Activated T-cell treated with anti-CD3 and anti-CD28 coated beads, Interleukin-2, amount 50 U/mL, for 4 hours (primary cell): ENCODE data around the gene GPR87. TPM values are rescaled to one million over a fixed set of nuclear protein-coding genes. Genes with fewer than 3 reads are reported as not detected.

Experiments
- ATAC-seq, 2 donors: fragments of 200-7000 bp; cut with Tn5 transposase; one replicate each; pipeline ENCODE4 v1.10.0; 2021
- DNase-seq: peaks from one replicate; pipeline ENCODE4 v3.0.0-alpha.2; 2020
- H3K27me3 Mint-ChIP-seq: one replicate; pipeline ENCODE4 v1.8.0; 2021; ENCODE audit warnings: low read depth, mixed read lengths
- H3K36me3 Mint-ChIP-seq: one replicate; pipeline ENCODE4 v1.8.0; 2022; ENCODE audit warnings: mixed read lengths; ENCODE audit not compliant: insufficient read depth
- H3K4me1 Mint-ChIP-seq: one replicate; pipeline ENCODE4 v1.8.0; 2021; ENCODE audit warnings: low read depth, mixed read lengths
- H3K4me3 Mint-ChIP-seq: one replicate; pipeline ENCODE4 v1.8.0; 2021; ENCODE audit warnings: mild to moderate bottlenecking, moderate library complexity, mixed read lengths
- H3K9me3 Mint-ChIP-seq: one replicate; pipeline ENCODE4 v1.8.0; 2021; ENCODE audit warnings: mixed read lengths
- total RNA-seq, 3 donors: library from RNA; stranded (reverse); gene quantifications; one replicate each; pipeline ENCODE4 v1.2.1, GENCODE V29; 2021

Gene GPR87
- total RNA-seq: 1 to 10 TPM; 2.2 to 3.3 (median 2.7) TPM

GRCh38 chr3:151316267-151316991, at the start of gene GPR87:
GPR87 (minus strand) TSS chr3:151316820; CDS start chr3:151300100, 16,720 bp downstream.
- Mint-ChIP-seq H3K36me3 (no peaks in the 10 kb centered on the region), H3K27me3 (peaks cover 5% of the 10 kb centered on the region), H3K4me1 (peaks cover 17% of the 10 kb centered on the region), H3K9me3 (no peaks in the 10 kb centered on the region), H3K4me3 (peak within 1 kb of the TSS; percentile 47)
- ATAC-seq (peak; percentile 78 to 82), DNase-seq (no peak)

GRCh38 chr3:151362751-151363174, 46.1 kb upstream of the GPR87 start:
- H3K9me3 Mint-ChIP-seq: no peaks in the 10 kb centered on the region

GRCh38 chr3:151357463-151357850, 40.8 kb upstream of the GPR87 start:
- no peaks in the 10 kb centered on the region for H3K9me3 Mint-ChIP-seq
- peaks cover under 1% of the 10 kb centered on the region for H3K27me3 Mint-ChIP-seq
- H3K36me3 Mint-ChIP-seq: no peaks in the 10 kb centered on the region
- no peaks in the 10 kb centered on the region for H3K4me1 Mint-ChIP-seq
- ATAC-seq (no peak), DNase-seq (no peak)
- H3K4me3 Mint-ChIP-seq: no peak overlapping the region

More at GRCh38 chr3:151362751-151363174, 46.1 kb upstream of the GPR87 start:
- DNase-seq: no peak
- Mint-ChIP-seq H3K4me3 (no peak overlapping the region), H3K36me3 (no peaks in the 10 kb centered on the region), H3K27me3 (no peaks in the 10 kb centered on the region), H3K4me1 (no peaks in the 10 kb centered on the region)
- ATAC-seq: no peak

GRCh38 chr3:151356794-151357462, 40.3 kb upstream of the GPR87 start:
- DNase-seq (no peak), ATAC-seq (no peak)
- H3K4me1 Mint-ChIP-seq: peaks cover 2% of the 10 kb centered on the region
- no peaks in the 10 kb centered on the region for H3K36me3 Mint-ChIP-seq
- no peak overlapping the region for H3K4me3 Mint-ChIP-seq
- peaks cover 5% of the 10 kb centered on the region for H3K27me3 Mint-ChIP-seq
- H3K9me3 Mint-ChIP-seq: no peaks in the 10 kb centered on the region

GRCh38 chr3:151351648-151352047, 35.0 kb upstream of the GPR87 start:
- H3K9me3 Mint-ChIP-seq: no peaks in the 10 kb centered on the region
- peaks cover 21% of the 10 kb centered on the region for H3K27me3 Mint-ChIP-seq
- H3K4me3 Mint-ChIP-seq: no peak overlapping the region
- peaks cover 6% of the 10 kb centered on the region for H3K4me1 Mint-ChIP-seq
- DNase-seq (no peak), ATAC-seq (no peak)
- H3K36me3 Mint-ChIP-seq: no peaks in the 10 kb centered on the region

- H3K4me1 Mint-ChIP-seq: peaks cover 10% of the 10 kb centered on the region
- no peaks in the 10 kb centered on the region for H3K36me3 Mint-ChIP-seq
- no peak overlapping the region for H3K4me3 Mint-ChIP-seq
- ATAC-seq: no peak
- no peaks in the 10 kb centered on the region for H3K9me3 Mint-ChIP-seq
- DNase-seq: no peak
- peaks cover 25% of the 10 kb centered on the region for H3K27me3 Mint-ChIP-seq
Observed at GRCh38 chr3:151351219-151351618, 34.6 kb upstream of the GPR87 start.

GRCh38 chr3:151350656-151351055, 34.0 kb upstream of the GPR87 start:
- Mint-ChIP-seq H3K36me3 (no peaks in the 10 kb centered on the region), H3K9me3 (no peaks in the 10 kb centered on the region), H3K4me3 (no peak overlapping the region), H3K4me1 (peaks cover 13% of the 10 kb centered on the region), H3K27me3 (peaks cover 30% of the 10 kb centered on the region)
- ATAC-seq (no peak), DNase-seq (no peak)

GRCh38 chr3:151347432-151347831, 30.8 kb upstream of the GPR87 start:
- H3K36me3 Mint-ChIP-seq: no peaks in the 10 kb centered on the region
- ATAC-seq (no peak), DNase-seq (no peak)
- H3K27me3 Mint-ChIP-seq: peaks cover 36% of the 10 kb centered on the region
- H3K4me3 Mint-ChIP-seq: no peak overlapping the region
- peaks cover 13% of the 10 kb centered on the region for H3K4me1 Mint-ChIP-seq
- no peaks in the 10 kb centered on the region for H3K9me3 Mint-ChIP-seq

- DNase-seq: no peak
- peaks cover 30% of the 10 kb centered on the region for H3K27me3 Mint-ChIP-seq
- no peaks in the 10 kb centered on the region for H3K36me3 Mint-ChIP-seq
- H3K4me3 Mint-ChIP-seq: no peak overlapping the region
- ATAC-seq: no peak
- H3K4me1 Mint-ChIP-seq: peaks cover 9% of the 10 kb centered on the region
- H3K9me3 Mint-ChIP-seq: no peaks in the 10 kb centered on the region
Observed at GRCh38 chr3:151346292-151346691, 29.7 kb upstream of the GPR87 start.

- H3K4me3 Mint-ChIP-seq: no peak overlapping the region
- no peaks in the 10 kb centered on the region for H3K36me3 Mint-ChIP-seq
- no peaks in the 10 kb centered on the region for H3K9me3 Mint-ChIP-seq
- no peak for DNase-seq
- H3K27me3 Mint-ChIP-seq: peaks cover 30% of the 10 kb centered on the region
- ATAC-seq: no peak
- peaks cover 9% of the 10 kb centered on the region for H3K4me1 Mint-ChIP-seq
Observed at GRCh38 chr3:151345859-151346258, 29.2 kb upstream of the GPR87 start.

GRCh38 chr3:151331696-151332095, 15.1 kb upstream of the GPR87 start:
- DNase-seq (no peak), ATAC-seq (no peak)
- Mint-ChIP-seq H3K9me3 (no peaks in the 10 kb centered on the region), H3K27me3 (peaks cover 20% of the 10 kb centered on the region), H3K36me3 (peaks cover 2% of the 10 kb centered on the region), H3K4me1 (peaks cover 8% of the 10 kb centered on the region), H3K4me3 (no peak overlapping the region)

GRCh38 chr3:151330899-151331298, 14.3 kb upstream of the GPR87 start:
- no peak for ATAC-seq
- Mint-ChIP-seq H3K4me3 (no peak overlapping the region), H3K36me3 (peaks cover 2% of the 10 kb centered on the region), H3K27me3 (peaks cover 22% of the 10 kb centered on the region), H3K9me3 (no peaks in the 10 kb centered on the region), H3K4me1 (peaks cover 8% of the 10 kb centered on the region)
- DNase-seq: no peak

GRCh38 chr3:151330379-151330778, 13.8 kb upstream of the GPR87 start:
- peaks cover 8% of the 10 kb centered on the region for H3K4me1 Mint-ChIP-seq
- DNase-seq: no peak
- H3K36me3 Mint-ChIP-seq: peaks cover 2% of the 10 kb centered on the region
- H3K27me3 Mint-ChIP-seq: peaks cover 22% of the 10 kb centered on the region
- no peak for ATAC-seq
- no peak overlapping the region for H3K4me3 Mint-ChIP-seq
- H3K9me3 Mint-ChIP-seq: no peaks in the 10 kb centered on the region

- H3K4me1 Mint-ChIP-seq: peaks cover 8% of the 10 kb centered on the region
- H3K9me3 Mint-ChIP-seq: no peaks in the 10 kb centered on the region
- ATAC-seq: no peak
- DNase-seq: no peak
- peaks cover 19% of the 10 kb centered on the region for H3K27me3 Mint-ChIP-seq
- no peak within 1 kb of the TSS for H3K4me3 Mint-ChIP-seq
- H3K36me3 Mint-ChIP-seq: no peaks in the 10 kb centered on the region
Observed at GRCh38 chr3:151329363-151329762, 12.7 kb upstream of the GPR87 start, which contains the start of gene P2RY13. P2RY13 (minus strand) TSS chr3:151329549; CDS start chr3:151329528, 21 bp downstream.
